H9 (cell line): ENCODE data around the gene GET4. TPM values are rescaled to one million over a fixed set of nuclear protein-coding genes. Genes with fewer than 3 reads are reported as not detected.

Experiments
- DNase-seq: peaks from one replicate; pipeline ENCODE4 v3.0.0-alpha.2; 2017
- H2AFZ ChIP-seq: one replicate; pipeline ENCODE4 v1.6.1; 2013; ENCODE audit warnings: mild to moderate bottlenecking, low read length, control low read depth, moderate library complexity
- H2AK5ac ChIP-seq: 2 replicates; pipeline ENCODE4 v1.6.1; 2013; ENCODE audit warnings: low read length, control low read depth, mixed read lengths; ENCODE audit not compliant: insufficient read length
- H2BK120ac ChIP-seq: one replicate; pipeline ENCODE4 v1.6.1; 2013; ENCODE audit warnings: low read depth, mild to moderate bottlenecking, low read length, control low read depth, inconsistent platforms; ENCODE audit not compliant: poor library complexity, severe bottlenecking
- H2BK12ac ChIP-seq: 2 replicates; pipeline ENCODE4 v1.6.1; 2013; ENCODE audit warnings: low read length, control low read depth, mixed read lengths, low read depth; ENCODE audit not compliant: insufficient read length
- H2BK15ac ChIP-seq: 2 replicates; pipeline ENCODE4 v1.6.1; 2013; ENCODE audit warnings: low read depth, low read length, control low read depth
- H2BK20ac ChIP-seq: one replicate; pipeline ENCODE4 v1.6.1; 2013; ENCODE audit warnings: low read depth, mild to moderate bottlenecking, low read length, control low read depth, inconsistent platforms; ENCODE audit not compliant: poor library complexity, severe bottlenecking
- H2BK5ac ChIP-seq: 2 replicates; pipeline ENCODE4 v1.6.1; 2013; ENCODE audit warnings: low read length, control low read depth, mixed read lengths; ENCODE audit not compliant: insufficient read length
- H3K14ac ChIP-seq: 2 replicates; pipeline ENCODE4 v1.6.1; 2013; ENCODE audit warnings: low read length, control low read depth; ENCODE audit not compliant: insufficient read depth
- H3K18ac ChIP-seq: 2 replicates; pipeline ENCODE4 v1.6.1; 2013; ENCODE audit warnings: low read depth, mild to moderate bottlenecking, mixed read lengths, low read length, control low read depth; ENCODE audit not compliant: insufficient read length
- H3K23ac ChIP-seq: 2 replicates; pipeline ENCODE4 v1.6.1; 2013; ENCODE audit warnings: low read length, control low read depth, mixed read lengths, low read depth; ENCODE audit not compliant: insufficient read length
- H3K23me2 ChIP-seq: 2 replicates; pipeline ENCODE4 v1.6.1; 2013; ENCODE audit warnings: low read depth, mild to moderate bottlenecking, mixed read lengths, low read length, control low read depth; ENCODE audit not compliant: insufficient read length, poor library complexity, severe bottlenecking
- H3K27ac ChIP-seq: 2 replicates; pipeline ENCODE4 v1.5.1; 2013; ENCODE audit warnings: low read length, control low read depth, mixed read lengths, low read depth; ENCODE audit not compliant: insufficient read length
- H3K27me3 ChIP-seq: 2 replicates; pipeline ENCODE4 v1.6.1; 2013; ENCODE audit warnings: low read length, control low read depth, inconsistent platforms; ENCODE audit not compliant: insufficient read depth
- H3K4ac ChIP-seq: 2 replicates; pipeline ENCODE4 v1.6.1; 2013; ENCODE audit warnings: low read depth, mild to moderate bottlenecking, control low read depth, inconsistent platforms, low read length, moderate library complexity
- H3K4me1 ChIP-seq: 2 replicates; pipeline ENCODE4 v1.6.1; 2013; ENCODE audit warnings: low read length, control low read depth, inconsistent platforms; ENCODE audit not compliant: insufficient read depth
- H3K4me2 ChIP-seq: 2 replicates; pipeline ENCODE4 v1.6.1; 2013; ENCODE audit warnings: low read length, control low read depth, mixed read lengths; ENCODE audit not compliant: insufficient read length, insufficient read depth
- H3K56ac ChIP-seq: 2 replicates; pipeline ENCODE4 v1.6.1; 2013; ENCODE audit warnings: low read depth, mild to moderate bottlenecking, mixed read lengths, low read length, control low read depth; ENCODE audit not compliant: insufficient read length
- H3K79me1 ChIP-seq: 2 replicates; pipeline ENCODE4 v1.6.1; 2013; ENCODE audit warnings: low read depth, mild to moderate bottlenecking, moderate library complexity, low read length, control low read depth, inconsistent platforms; ENCODE audit not compliant: insufficient read depth, poor library complexity, severe bottlenecking
- H3K79me2 ChIP-seq: 2 replicates; pipeline ENCODE4 v1.6.1; 2013; ENCODE audit warnings: low read length, control low read depth, inconsistent platforms; ENCODE audit not compliant: insufficient read depth
- H3K9ac ChIP-seq: 2 replicates; pipeline ENCODE4 v1.6.1; 2013; ENCODE audit warnings: low read length, control low read depth, mixed read lengths; ENCODE audit not compliant: insufficient read length; ENCODE audit errors: extremely low read depth
- H3K9me3 ChIP-seq: one replicate; pipeline ENCODE4 v1.6.1; 2013; ENCODE audit warnings: low read depth, low read length, inconsistent platforms; ENCODE audit not compliant: control insufficient read depth
- H3T11ph ChIP-seq: one replicate; pipeline ENCODE4 v1.6.1; 2013; ENCODE audit warnings: mild to moderate bottlenecking, low read length, control low read depth, inconsistent platforms
- H4K20me1 ChIP-seq: one replicate; pipeline ENCODE4 v1.6.1; 2013; ENCODE audit not compliant: control insufficient read depth, insufficient read length, insufficient read depth
- H4K5ac ChIP-seq: 2 replicates; pipeline ENCODE4 v1.6.1; 2013; ENCODE audit warnings: low read depth, mild to moderate bottlenecking, mixed read lengths, low read length, control low read depth; ENCODE audit not compliant: insufficient read length
- H4K8ac ChIP-seq: replicated peaks from 2 replicates; pipeline ENCODE4 v1.6.1; 2013; ENCODE audit warnings: low read length, control low read depth, mixed read lengths, low read depth; ENCODE audit not compliant: insufficient read length
- H4K91ac ChIP-seq: 2 replicates; pipeline ENCODE4 v1.6.1; 2013; ENCODE audit warnings: low read depth, mild to moderate bottlenecking, moderate library complexity, mixed read lengths, low read length, control low read depth; ENCODE audit not compliant: insufficient read length
- H3K27ac Mint-ChIP-seq, 3 experiments: 2 replicates in 2 of 3; 3 replicates in 1 of 3; pipeline ENCODE4 v1.8.0; 2020 to 2021; ENCODE audit warnings: mixed read lengths in 3 of 3, mild to moderate bottlenecking in 1 of 3, moderate library complexity in 1 of 3
- H3K27me3 Mint-ChIP-seq: 2 replicates; pipeline ENCODE4 v1.8.0; 2021; ENCODE audit warnings: low read depth, mild to moderate bottlenecking, moderate library complexity, mixed read lengths
- H3K36me3 Mint-ChIP-seq, 3 experiments: 2 replicates in 2 of 3; 3 replicates in 1 of 3; pipeline ENCODE4 v1.8.0; 2020 to 2021; ENCODE audit warnings: low read depth in 3 of 3, mixed read lengths in 3 of 3; ENCODE audit not compliant: insufficient read depth in 1 of 3
- H3K4me1 Mint-ChIP-seq, 2 experiments: 2 replicates each; pipeline ENCODE4 v1.8.0; 2020; ENCODE audit warnings: mixed read lengths in 2 of 2
- H3K4me3 Mint-ChIP-seq, 2 experiments: 2 replicates in 1 of 2; 3 replicates in 1 of 2; pipeline ENCODE4 v1.8.0; 2020 to 2021; ENCODE audit warnings: mild to moderate bottlenecking in 2 of 2, mixed read lengths in 2 of 2, moderate library complexity in 1 of 2
- H3K9me3 Mint-ChIP-seq, 2 experiments: 2 replicates in 1 of 2; 3 replicates in 1 of 2; pipeline ENCODE4 v1.8.0; 2020; ENCODE audit warnings: mild to moderate bottlenecking in 2 of 2, mixed read lengths in 2 of 2, moderate library complexity in 1 of 2
- CTCF ChIP-seq: fragments of 200-600 bp; sonication (generic); conservative IDR thresholded peaks from 3 replicates; pipeline ENCODE4 v1.8.0; 2021; ENCODE audit warnings: antibody characterized with exemption, mild to moderate bottlenecking
- WGBS: extraction: QIAGEN DNeasy Blood & Tissue Kit; methylation state at CpG from one replicate; pipeline ENCODE4 v1.1.7; 2013; ENCODE audit warnings: missing lambda C conversion rate, low lambda C conversion rate, mixed read lengths; ENCODE audit not compliant: insufficient read length; ENCODE audit errors: extremely low coverage; 5-methylcytosine and 5-hydroxymethylcytosine counted together
- total RNA-seq: library from RNA; stranded (reverse); gene quantifications from 2 replicates; pipeline ENCODE4 v1.2.1, GENCODE V29; 2021

Gene GET4
- total RNA-seq, 1 experiment from 2014 or later, result 70.2 TPM

- Histone ChIP-seq H3K79me2 (no peaks in the 10 kb centered on the region; the same call in 1 of the 2 replicates), H3T11ph (no peak overlapping the region)
These were observed 31.8 kb upstream of the GET4 start for GRCh38 chr7:844514-844913.

More at GRCh38 chr7:844514-844913, 31.8 kb upstream of the GET4 start:
- no peak overlapping the region for H3K9ac ChIP-seq
- Mint-ChIP-seq H3K4me3 (no peak overlapping the region), H3K36me3 (peaks cover 65 to 84% (median 76%) of the 10 kb centered on the region in 3 experiments), H3K27me3 (no peaks in the 10 kb centered on the region), H3K27ac (no peak overlapping the region; a peak in 1 of 7 replicates), H3K9me3 (peaks cover 3 to 7% of the 10 kb centered on the region in 2 experiments; a peak in 3 of 5 replicates), H3K4me1 (peaks cover 0 to 4% of the 10 kb centered on the region in 2 experiments; a peak in 1 of 4 replicates)
- no peak overlapping the region for H4K91ac ChIP-seq
- no peaks in the 10 kb centered on the region for H3K79me1 ChIP-seq
- no peak overlapping the region for H2BK20ac ChIP-seq
- H4K20me1 ChIP-seq, result no peaks in the 10 kb centered on the region
- H3K4ac ChIP-seq, result no peak overlapping the region
- H3K23ac ChIP-seq, result no peak overlapping the region
- H4K8ac ChIP-seq, result no peak overlapping the region
- DNase-seq, result no peak
- no peak overlapping the region for H3K18ac ChIP-seq
- no peak overlapping the region for H2BK120ac ChIP-seq
- H3K9me3 ChIP-seq, result no peaks in the 10 kb centered on the region
- no peak overlapping the region for H3K27ac ChIP-seq
- H2BK12ac ChIP-seq, result no peak overlapping the region
- H3K56ac ChIP-seq, result no peak overlapping the region
- no peak overlapping the region for H2BK15ac ChIP-seq
- no peak for TF ChIP-seq CTCF
- H3K14ac ChIP-seq, result no peak overlapping the region
- H2AFZ ChIP-seq, result no peak overlapping the region
- no peak overlapping the region for H2BK5ac ChIP-seq
- H4K5ac ChIP-seq, result no peak overlapping the region
- WGBS, result no CpG with 5 or more reads among the region's 15 CpGs
- H3K23me2 ChIP-seq, result no peaks in the 10 kb centered on the region
- H2AK5ac ChIP-seq, result no peak overlapping the region
- H3K4me2 ChIP-seq, result no peak overlapping the region
- no peaks in the 10 kb centered on the region for H3K27me3 ChIP-seq
- H3K4me1 ChIP-seq, result no peaks in the 10 kb centered on the region
